ENCODE results near the gene ZFYVE21. TPM values are rescaled to one million over a fixed set of nuclear protein-coding genes. Genes with fewer than 3 reads are reported as not detected.

Gene ZFYVE21
- total RNA-seq, 1 experiment from 2014 or later, result 28.4 TPM

DNA sequence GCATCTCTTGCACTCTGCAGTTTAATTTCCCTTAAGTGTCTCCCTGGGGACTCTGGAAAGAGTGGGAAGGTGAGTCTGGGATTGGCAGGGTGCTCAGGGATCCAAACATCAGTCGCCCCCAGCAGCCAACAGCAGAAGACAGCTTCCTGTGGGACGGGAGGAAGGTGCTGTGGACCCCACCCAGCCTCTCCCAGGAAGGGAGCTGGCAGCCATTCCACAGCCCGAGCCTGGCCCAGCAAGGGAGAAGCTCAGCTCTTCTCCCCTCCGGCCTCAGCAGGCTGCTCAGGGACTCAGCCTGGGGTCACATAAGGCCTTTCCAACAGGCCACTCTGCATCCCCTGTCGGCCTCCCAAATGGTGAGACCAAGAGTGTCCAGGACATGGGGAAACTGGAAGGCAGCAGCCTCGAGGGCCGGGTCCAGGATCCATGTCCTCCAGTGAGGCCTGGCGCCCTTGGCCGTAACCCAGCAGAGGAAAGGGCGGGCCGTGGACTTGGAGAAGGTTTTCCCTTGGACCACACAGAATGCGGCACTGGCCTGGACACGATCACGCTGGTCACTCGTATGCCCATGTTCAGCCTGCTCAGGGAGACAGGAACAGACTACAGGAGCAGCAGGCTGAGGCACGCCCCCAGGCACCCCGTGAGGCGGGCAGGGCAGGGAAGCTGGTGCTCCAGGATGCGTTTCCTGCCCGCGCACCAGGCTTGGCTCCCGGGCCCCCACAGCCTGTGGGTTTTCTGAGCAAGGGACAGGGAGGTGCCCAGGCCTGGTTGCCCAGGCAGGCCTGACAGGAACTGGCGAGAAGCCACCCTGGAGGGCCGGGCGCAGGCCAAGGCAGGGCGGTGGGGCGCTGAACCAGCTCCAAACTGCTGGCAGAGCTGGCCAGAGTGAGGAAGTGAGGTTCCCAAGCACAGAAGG is 3.8 kb upstream of the ZFYVE21 start:
- H3K9me2 ChIP-seq (replicated peaks; ENCODE audit: insufficient read depth, low read length), result no peaks in the 10 kb centered on the region
- no peak for DNase-seq
- no peaks in the 10 kb centered on the region for H3K9me3 ChIP-seq (ENCODE audit: low read length)
- H3K4me3 ChIP-seq (ENCODE audit: low read length), result no peak overlapping the region
- H4K20me1 ChIP-seq (ENCODE audit: insufficient read depth, low read depth, low read length), result peaks cover 12% of the 10 kb centered on the region; the same call in 1 of the 2 replicates
- no peak overlapping the region for H2AFZ ChIP-seq (ENCODE audit: low read length)
- peaks cover 32% of the 10 kb centered on the region for H3K36me3 ChIP-seq (ENCODE audit: insufficient read depth, low read length)
- peak overlapping the region; percentile 17; the same call in 1 of the 2 replicates for H3K9ac ChIP-seq (ENCODE audit: low read length)
- H3K27ac ChIP-seq (ENCODE audit: low read length), result 0 out of 2 replicates have a peak overlapping the region, but pooled peaks have one; percentile 9
- no peak overlapping the region for H3K4me2 ChIP-seq (ENCODE audit: low read depth, low read length, poor library complexity, severe bottlenecking)
- H3K4me1 ChIP-seq (ENCODE audit: low read length), result peaks cover 38% of the 10 kb centered on the region
- H3K27me3 ChIP-seq (ENCODE audit: low read length), result no peaks in the 10 kb centered on the region
- H3K79me2 ChIP-seq (ENCODE audit: low read length), result peaks cover 65% of the 10 kb centered on the region

DNA sequence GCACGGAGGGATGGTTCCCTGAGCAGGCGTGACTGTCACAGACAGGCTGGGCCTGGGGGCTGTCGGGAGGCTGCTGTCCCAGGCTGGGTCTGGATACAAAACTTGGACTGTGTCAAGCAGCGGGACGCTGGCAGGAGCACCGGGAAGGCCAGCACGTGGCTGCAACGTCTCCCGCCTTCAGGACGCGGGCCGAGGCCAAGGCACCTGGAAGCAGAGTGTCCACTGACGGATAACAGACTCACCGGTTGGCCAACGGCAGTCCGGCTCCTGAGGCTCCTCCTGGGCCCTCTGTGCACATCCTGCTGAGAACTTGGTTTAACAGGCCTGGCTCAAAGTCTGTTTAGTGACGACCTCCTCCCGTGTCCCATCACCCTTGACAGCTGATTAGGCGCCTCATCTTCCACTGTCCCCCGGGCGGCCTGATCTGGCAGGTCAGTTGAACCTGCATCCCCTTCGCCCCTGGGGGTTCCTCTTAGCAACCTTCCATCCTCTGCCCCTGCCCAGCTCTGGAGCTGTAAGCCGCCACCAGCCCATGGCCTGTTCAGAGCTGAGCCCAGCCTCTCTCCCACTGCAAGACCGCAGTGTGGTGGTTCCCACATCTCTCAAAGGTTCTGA is 2.9 kb upstream of the ZFYVE21 start:
- Histone ChIP-seq H3K4me3 (ENCODE audit: low read length) (no peak overlapping the region), H3K79me2 (ENCODE audit: low read length) (peaks cover 75% of the 10 kb centered on the region), H3K36me3 (ENCODE audit: insufficient read depth, low read length) (peaks cover 29% of the 10 kb centered on the region), H3K27me3 (ENCODE audit: low read length) (no peaks in the 10 kb centered on the region), H3K4me2 (ENCODE audit: low read depth, low read length, poor library complexity, severe bottlenecking) (peak overlapping the region; percentile 93), H3K9ac (ENCODE audit: low read length) (peak overlapping the region; percentile 93; the same call in 1 of the 2 replicates), H2AFZ (ENCODE audit: low read length) (no peak overlapping the region), H3K27ac (ENCODE audit: low read length) (no peak overlapping the region), H3K9me3 (ENCODE audit: low read length) (no peaks in the 10 kb centered on the region), H3K4me1 (ENCODE audit: low read length) (peaks cover 47% of the 10 kb centered on the region), H3K9me2 (replicated peaks; ENCODE audit: insufficient read depth, low read length) (no peaks in the 10 kb centered on the region), H4K20me1 (ENCODE audit: insufficient read depth, low read depth, low read length) (peaks cover 14% of the 10 kb centered on the region)
- DNase-seq, result peak; percentile 43

DNA sequence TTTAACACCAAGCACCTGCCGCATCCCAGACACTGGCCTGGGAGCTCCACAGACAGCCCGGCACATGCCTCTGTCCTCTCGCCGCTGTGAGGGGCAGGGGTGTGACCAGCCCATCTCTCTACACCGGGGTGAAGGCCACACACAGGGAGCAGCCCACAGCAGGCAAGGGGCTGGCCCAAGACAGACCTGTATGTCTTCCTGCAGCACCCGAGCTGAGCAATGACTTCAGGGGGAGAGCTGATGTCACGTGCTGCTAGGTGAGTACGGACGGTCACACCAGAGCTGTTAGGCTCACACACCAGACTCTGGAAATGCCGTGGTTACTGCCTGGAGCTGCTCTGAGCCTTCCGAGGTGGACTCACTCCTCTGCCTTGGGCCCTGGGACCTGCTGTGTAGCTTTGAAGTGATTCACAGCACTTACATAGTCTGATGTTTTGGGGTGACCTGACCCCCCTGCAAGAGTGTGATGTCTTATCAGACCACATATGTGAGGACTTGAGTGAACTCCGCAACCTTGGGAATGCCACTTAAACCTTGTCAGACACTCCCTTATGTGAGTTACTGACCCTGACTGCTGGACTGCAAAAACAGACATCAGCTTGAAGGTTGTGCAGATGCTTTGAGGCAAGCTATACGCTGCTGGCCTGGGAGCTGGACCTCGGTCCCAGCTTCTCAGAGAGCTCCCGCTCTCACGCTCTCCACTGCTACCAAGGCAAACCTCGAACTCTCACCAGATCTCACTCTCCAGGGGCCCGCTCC is 2.1 kb upstream of the ZFYVE21 start:
- no peaks in the 10 kb centered on the region for H3K9me3 ChIP-seq (ENCODE audit: low read length)
- H3K4me2 ChIP-seq (ENCODE audit: low read depth, low read length, poor library complexity, severe bottlenecking), result peak overlapping the region; percentile 93
- H3K27me3 ChIP-seq (ENCODE audit: low read length), result no peaks in the 10 kb centered on the region
- no peak overlapping the region for H2AFZ ChIP-seq (ENCODE audit: low read length)
- peak overlapping the region; percentile 93 for H3K9ac ChIP-seq (ENCODE audit: low read length)
- H3K4me1 ChIP-seq (ENCODE audit: low read length), result peaks cover 47% of the 10 kb centered on the region
- DNase-seq, result peak; percentile 74
- peaks cover 22% of the 10 kb centered on the region for H3K36me3 ChIP-seq (ENCODE audit: insufficient read depth, low read length)
- H3K27ac ChIP-seq (ENCODE audit: low read length), result peak overlapping the region; percentile 71
- H4K20me1 ChIP-seq (ENCODE audit: insufficient read depth, low read depth, low read length), result peaks cover 14% of the 10 kb centered on the region
- no peaks in the 10 kb centered on the region for H3K9me2 ChIP-seq (replicated peaks; ENCODE audit: insufficient read depth, low read length)
- H3K4me3 ChIP-seq (ENCODE audit: low read length), result peak overlapping the region; percentile 85
- peaks cover 78% of the 10 kb centered on the region for H3K79me2 ChIP-seq (ENCODE audit: low read length)

DNA sequence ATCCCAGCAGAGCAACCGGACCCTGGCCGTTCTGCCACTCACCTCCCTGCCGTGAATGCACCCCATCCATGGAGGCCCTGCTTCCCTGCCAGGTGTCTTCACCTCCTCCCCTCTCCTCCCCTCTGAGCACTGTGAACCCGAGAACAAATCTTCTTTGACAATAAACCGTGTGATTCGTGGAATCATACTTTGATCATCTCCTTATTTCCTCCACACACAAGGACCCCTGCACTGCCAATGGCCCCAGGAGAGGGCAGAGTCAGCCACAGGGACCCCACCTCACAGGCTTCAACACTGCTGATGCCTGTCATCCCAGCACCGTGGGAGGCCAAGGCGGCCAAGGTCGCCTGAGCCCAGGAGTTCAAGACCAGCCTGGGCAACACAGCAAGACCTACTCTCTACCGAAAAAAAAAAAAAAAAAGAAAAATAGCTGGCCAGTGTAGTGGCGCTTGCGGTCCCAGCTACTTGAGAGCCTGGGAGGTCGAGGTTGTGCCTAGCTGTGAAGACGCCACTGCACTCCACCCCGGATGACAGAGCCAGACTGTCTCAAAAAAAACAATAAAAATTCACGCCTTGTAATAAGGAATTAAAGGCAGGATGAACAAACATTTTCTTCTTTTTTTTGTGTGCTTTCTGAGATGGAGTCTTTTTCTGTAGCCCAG is 1.4 kb upstream of the ZFYVE21 start:
- H3K9ac ChIP-seq (ENCODE audit: low read length), result peak overlapping the region; percentile 93
- H4K20me1 ChIP-seq (ENCODE audit: insufficient read depth, low read depth, low read length), result peaks cover 9% of the 10 kb centered on the region; the same call in 1 of the 2 replicates
- peak overlapping the region; percentile 85 for H3K4me3 ChIP-seq (ENCODE audit: low read length)
- H3K36me3 ChIP-seq (ENCODE audit: insufficient read depth, low read length), result peaks cover 14% of the 10 kb centered on the region
- H3K4me2 ChIP-seq (ENCODE audit: low read depth, low read length, poor library complexity, severe bottlenecking), result peak overlapping the region; percentile 93
- peak overlapping the region; percentile 71 for H3K27ac ChIP-seq (ENCODE audit: low read length)
- H3K79me2 ChIP-seq (ENCODE audit: low read length), result peaks cover 79% of the 10 kb centered on the region
- H3K9me2 ChIP-seq (replicated peaks; ENCODE audit: insufficient read depth, low read length), result no peaks in the 10 kb centered on the region
- no peaks in the 10 kb centered on the region for H3K27me3 ChIP-seq (ENCODE audit: low read length)
- no peak overlapping the region for H2AFZ ChIP-seq (ENCODE audit: low read length)
- peak; percentile 62 for DNase-seq
- no peaks in the 10 kb centered on the region for H3K9me3 ChIP-seq (ENCODE audit: low read length)
- H3K4me1 ChIP-seq (ENCODE audit: low read length), result peaks cover 47% of the 10 kb centered on the region

DNA sequence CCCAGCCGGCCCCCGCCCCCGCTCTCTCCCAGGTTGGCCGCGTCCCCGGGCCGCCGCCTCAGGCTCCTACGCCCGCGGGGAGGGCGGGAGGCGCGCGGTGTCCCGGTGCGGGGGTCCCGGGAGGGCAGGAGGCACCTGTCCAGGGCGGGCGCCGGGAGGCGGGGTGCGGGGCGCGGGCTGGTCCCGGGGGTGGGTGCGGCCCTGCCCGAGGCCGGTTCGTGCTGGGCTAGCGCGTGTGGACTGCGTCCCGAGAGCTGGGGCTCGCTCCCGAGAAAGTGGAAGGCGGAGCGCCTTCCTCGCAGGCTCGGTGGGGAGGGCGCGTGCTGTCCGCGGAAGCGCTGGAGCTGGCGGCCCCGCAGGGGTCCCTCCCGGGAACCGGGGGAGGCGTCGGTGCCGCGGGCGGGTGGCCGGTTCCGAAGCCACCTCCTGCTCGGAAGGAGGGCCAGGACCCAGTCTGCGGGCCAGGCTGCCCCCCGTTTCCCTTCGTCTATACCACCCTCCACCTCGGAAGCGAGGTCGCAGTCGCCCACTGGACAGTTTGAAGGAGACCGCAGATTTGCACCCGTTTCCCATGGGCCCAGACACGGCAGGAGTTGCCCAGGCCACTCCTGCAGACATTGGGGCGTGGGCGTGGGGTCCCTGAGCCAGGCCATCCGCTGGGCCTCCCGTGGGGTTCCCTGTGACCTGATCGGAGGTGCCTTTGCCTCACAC is 636 bp downstream of the ZFYVE21 start:
- Histone ChIP-seq H3K4me1 (ENCODE audit: low read length) (peaks cover 41% of the 10 kb centered on the region), H3K4me3 (ENCODE audit: low read length) (peak overlapping the region; percentile 87), H3K27ac (ENCODE audit: low read length) (peak overlapping the region; percentile 36; the same call in 1 of the 2 replicates), H4K20me1 (ENCODE audit: insufficient read depth, low read depth, low read length) (peaks cover 9% of the 10 kb centered on the region; the same call in 1 of the 2 replicates), H2AFZ (ENCODE audit: low read length) (peak overlapping the region; percentile 32; the same call in 1 of the 2 replicates), H3K9ac (ENCODE audit: low read length) (peak overlapping the region; percentile 87), H3K9me2 (replicated peaks; ENCODE audit: insufficient read depth, low read length) (no peaks in the 10 kb centered on the region), H3K27me3 (ENCODE audit: low read length) (no peaks in the 10 kb centered on the region), H3K79me2 (ENCODE audit: low read length) (peaks cover 90% of the 10 kb centered on the region), H3K36me3 (ENCODE audit: insufficient read depth, low read length) (peaks cover 4% of the 10 kb centered on the region), H3K4me2 (ENCODE audit: low read depth, low read length, poor library complexity, severe bottlenecking) (peak overlapping the region; percentile 82), H3K9me3 (ENCODE audit: low read length) (no peaks in the 10 kb centered on the region)
- peak; percentile 69 for DNase-seq

DNA sequence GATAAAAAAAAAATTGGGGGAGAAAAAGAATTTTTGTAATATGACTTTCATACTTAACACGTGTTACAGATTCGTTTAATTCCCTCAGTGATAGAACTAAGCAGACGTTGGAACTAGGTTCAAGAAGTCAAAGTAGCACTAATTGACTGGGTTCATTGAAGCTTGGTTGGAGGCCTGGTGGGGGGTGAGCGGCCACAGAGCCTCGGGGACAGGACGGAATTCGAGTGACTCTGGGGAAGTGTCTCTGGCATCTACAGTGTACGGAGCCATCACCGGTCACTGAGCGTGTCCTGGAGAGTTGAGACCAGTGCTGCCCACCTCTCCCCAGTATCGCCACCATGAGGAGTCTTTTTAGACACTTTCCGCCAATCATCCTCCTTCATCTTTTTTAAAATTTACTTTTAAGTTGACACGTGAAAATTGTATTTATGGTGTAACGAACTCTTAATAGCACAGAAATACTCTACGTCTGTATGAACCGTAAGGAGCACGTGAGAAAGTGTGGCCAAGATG is 1.3 kb downstream of the ZFYVE21 start:
- H3K36me3 ChIP-seq (ENCODE audit: insufficient read depth, low read length), result no peaks in the 10 kb centered on the region
- no peak for DNase-seq
- H3K4me1 ChIP-seq (ENCODE audit: low read length), result peaks cover 35% of the 10 kb centered on the region
- H3K9ac ChIP-seq (ENCODE audit: low read length), result peak overlapping the region; percentile 87
- H3K4me3 ChIP-seq (ENCODE audit: low read length), result peak overlapping the region; percentile 87
- H3K27me3 ChIP-seq (ENCODE audit: low read length), result no peaks in the 10 kb centered on the region
- no peaks in the 10 kb centered on the region for H3K9me3 ChIP-seq (ENCODE audit: low read length)
- peaks cover 9% of the 10 kb centered on the region; the same call in 1 of the 2 replicates for H4K20me1 ChIP-seq (ENCODE audit: insufficient read depth, low read depth, low read length)
- H3K27ac ChIP-seq (ENCODE audit: low read length), result peak overlapping the region; percentile 36; the same call in 1 of the 2 replicates
- H3K4me2 ChIP-seq (ENCODE audit: low read depth, low read length, poor library complexity, severe bottlenecking), result peak overlapping the region; percentile 82
- peaks cover 90% of the 10 kb centered on the region for H3K79me2 ChIP-seq (ENCODE audit: low read length)
- H2AFZ ChIP-seq (ENCODE audit: low read length), result no peak overlapping the region
- H3K9me2 ChIP-seq (replicated peaks; ENCODE audit: insufficient read depth, low read length), result no peaks in the 10 kb centered on the region

DNA sequence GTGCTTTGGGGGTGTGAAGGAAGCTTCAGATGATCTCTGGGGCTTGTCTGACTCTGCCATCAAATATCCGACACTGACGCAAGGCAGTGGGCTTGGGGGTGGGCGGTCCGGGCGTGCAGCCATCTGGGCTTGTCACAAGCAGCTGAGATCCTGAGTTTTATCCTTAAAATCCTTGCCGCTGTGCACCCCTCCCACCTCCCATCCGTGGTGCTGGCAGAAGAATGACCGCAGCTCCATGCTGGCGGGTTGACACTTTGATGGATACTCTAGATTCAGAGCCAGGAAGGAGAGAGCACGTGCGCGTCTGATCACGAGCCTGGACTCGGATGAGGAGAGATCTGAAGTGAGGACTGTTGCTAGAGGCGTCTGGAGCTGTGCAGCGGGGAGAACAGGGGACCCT is 3.0 kb downstream of the ZFYVE21 start:
- H2AFZ ChIP-seq (ENCODE audit: low read length), result no peak overlapping the region
- H3K36me3 ChIP-seq (ENCODE audit: insufficient read depth, low read length), result no peaks in the 10 kb centered on the region
- H3K27ac ChIP-seq (ENCODE audit: low read length), result no peak overlapping the region
- H3K9me3 ChIP-seq (ENCODE audit: low read length), result no peaks in the 10 kb centered on the region
- peaks cover 9% of the 10 kb centered on the region; the same call in 1 of the 2 replicates for H4K20me1 ChIP-seq (ENCODE audit: insufficient read depth, low read depth, low read length)
- peaks cover 22% of the 10 kb centered on the region for H3K4me1 ChIP-seq (ENCODE audit: low read length)
- H3K4me2 ChIP-seq (ENCODE audit: low read depth, low read length, poor library complexity, severe bottlenecking), result no peak overlapping the region
- no peak overlapping the region for H3K4me3 ChIP-seq (ENCODE audit: low read length)
- H3K9ac ChIP-seq (ENCODE audit: low read length), result no peak overlapping the region
- H3K9me2 ChIP-seq (replicated peaks; ENCODE audit: insufficient read depth, low read length), result no peaks in the 10 kb centered on the region
- H3K79me2 ChIP-seq (ENCODE audit: low read length), result peaks cover 87% of the 10 kb centered on the region
- DNase-seq, result no peak
- no peaks in the 10 kb centered on the region for H3K27me3 ChIP-seq (ENCODE audit: low read length)
